HG03097 (cell line): ENCODE measurements around the gene FBRSL1.
"Not testable (repeated sequence)": the region's sequence is repeated elsewhere in the genome, so short reads cannot be mapped to it uniquely, and the experiment has no call there.

Source experiments
- ATAC-seq: cut with Tn5 transposase; IDR thresholded peaks from one replicate; pipeline ENCODE4 v1.9.1; 2021; ENCODE audit not compliant: unreplicated experiment, low FRiP score

The FBRSL1 gene

DNA sequence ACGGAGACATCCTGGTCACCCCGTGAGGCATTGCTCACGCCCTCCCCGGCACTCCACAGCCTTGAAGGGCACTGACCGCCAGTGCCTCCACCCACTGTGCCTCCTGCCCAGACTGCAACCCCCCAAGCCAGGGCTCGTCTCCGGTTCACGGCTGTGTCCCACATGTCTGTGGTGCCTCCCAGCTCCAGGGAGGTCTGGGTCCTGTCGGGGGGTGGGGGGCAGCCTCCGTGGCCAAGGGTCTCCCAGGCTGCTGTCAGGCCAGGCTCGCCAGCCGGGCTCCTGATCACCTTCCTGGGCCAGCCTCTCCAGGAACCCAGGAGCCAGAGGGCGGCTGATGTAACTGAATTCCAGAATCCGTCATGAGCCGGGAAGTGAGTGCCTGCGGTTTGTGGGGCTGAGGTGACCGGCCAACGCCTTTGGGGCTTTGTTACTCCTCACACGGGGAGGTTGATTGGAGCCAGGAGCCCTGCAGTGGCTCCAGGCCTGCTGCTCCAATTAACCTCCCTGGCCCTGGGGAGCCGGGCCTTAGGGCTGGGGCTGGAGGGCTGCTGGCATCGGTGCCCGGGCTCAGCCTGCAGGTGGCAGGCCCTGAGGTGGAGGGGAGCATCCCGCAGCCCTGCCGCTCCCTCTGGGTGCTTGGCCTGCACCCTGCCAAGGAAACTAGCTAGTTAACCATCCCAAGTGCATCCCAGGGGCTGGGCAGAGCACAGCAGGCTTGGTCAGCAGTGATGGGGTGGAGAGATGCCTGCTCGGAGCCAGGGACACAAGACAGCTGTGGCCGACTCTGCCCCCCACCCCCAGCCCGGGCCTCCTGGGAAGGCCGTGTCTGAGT, 36.4 kb upstream of the FBRSL1 start:
- no peak for ATAC-seq

DNA sequence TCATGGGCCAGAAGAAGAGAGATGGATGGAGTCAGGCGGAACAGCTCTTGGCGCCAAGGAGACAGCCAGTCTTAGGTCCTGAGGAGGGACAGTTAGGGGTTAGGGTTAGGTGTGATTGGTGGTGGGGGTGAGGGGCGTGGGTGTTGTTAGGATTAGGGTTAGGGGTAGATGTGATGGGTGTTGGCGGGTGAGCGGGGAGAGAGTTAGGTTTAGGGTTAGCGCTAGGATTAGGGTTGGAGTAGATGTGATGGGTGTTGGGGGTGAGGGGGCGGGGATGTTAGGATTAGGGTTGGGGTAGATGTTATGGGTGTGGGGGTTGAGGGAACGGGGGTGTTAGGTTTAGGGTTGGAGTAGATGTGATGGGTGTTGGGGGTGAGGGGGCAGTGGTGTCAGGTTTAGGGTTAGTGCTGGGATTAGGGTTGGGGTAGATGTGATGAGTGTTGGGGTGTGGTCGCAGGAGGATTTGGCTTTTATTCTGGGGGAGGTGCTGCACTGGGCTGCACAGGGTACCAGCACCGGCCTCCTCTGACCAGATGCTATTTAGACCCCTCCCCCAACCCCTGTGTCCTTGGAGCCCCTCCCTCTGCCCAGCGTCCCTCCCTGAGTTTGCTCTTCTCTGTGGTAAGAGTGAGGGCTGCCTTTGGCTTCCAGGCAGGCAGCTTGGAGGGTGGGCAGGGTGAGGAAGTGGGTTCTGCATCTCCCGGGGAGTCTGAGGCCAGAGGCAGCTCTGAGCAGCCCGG, 35.6 kb upstream of the FBRSL1 start:
- no peak for ATAC-seq

DNA sequence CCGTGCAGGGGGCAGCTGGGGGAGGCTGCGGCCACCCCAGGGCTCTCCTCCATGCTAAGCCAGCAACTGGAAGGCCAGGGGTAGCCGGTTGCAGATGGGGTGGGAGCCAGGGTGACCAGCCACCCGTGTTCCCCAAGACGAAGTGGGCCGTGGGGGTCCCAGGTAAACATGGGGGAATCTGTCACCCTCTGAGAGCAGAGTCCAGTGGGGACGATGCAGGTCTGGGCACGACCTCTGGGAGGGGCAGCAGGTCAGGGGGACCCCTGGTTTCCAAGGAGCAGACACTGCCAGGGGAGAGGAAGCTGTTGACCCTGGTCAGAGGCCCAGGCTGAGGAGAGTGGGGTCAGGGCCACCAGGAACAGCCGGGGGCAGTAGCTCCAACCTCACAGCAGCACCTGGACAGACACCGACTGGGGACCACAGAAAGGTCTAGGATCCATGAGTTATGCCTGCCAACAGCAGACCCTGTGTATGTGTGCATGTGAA, 35.0 kb upstream of the FBRSL1 start:
- ATAC-seq = no peak

GRCh38 chr12:132455565-132455964, 34.4 kb upstream of the FBRSL1 start:
- no peak for ATAC-seq

DNA sequence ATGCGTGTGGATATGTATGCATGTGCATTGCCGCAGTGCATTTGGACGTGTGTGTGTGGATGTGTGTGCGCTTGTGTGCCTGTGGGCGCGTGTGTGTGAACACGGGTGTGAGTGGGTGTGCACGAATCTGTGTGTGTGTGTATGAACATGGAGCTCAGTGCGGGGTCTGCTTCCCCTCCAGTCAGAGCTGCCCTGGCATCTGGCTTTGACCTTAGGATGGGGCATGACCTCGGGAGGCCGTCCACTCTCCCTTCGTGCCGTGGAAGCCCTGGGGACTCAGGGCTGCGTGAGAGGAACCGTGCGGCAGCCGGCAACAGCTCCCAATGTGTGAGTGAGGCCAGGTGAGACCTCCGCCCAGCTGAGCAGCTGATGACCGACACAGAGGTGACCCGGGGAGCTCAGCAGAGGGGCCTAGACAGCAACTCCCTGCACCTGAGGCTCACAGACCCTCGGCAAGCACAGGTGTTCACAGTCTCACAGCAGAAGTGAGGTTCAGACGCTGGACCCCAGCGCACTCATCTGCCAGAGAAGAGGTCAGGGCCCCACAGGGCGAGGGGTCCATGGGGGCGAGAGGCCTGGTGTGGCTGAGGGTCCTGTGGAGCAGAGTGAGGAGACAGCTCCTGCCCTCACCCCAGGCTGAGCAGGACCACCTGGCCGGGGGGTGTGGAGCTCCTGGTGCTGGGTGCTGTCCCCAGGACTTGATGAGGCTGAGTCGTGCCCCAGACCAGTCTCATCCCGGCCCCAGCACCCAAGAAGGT, 33.6 kb upstream of the FBRSL1 start:
- no peak for ATAC-seq

GRCh38 chr12:132456944-132457495, 32.9 kb upstream of the FBRSL1 start:
- no peak for ATAC-seq

GRCh38 chr12:132458441-132458840, 31.5 kb upstream of the FBRSL1 start:
- no peak for ATAC-seq

- ATAC-seq = no peak
These were observed 30.9 kb upstream of the FBRSL1 start for GRCh38 chr12:132458846-132459641.

DNA sequence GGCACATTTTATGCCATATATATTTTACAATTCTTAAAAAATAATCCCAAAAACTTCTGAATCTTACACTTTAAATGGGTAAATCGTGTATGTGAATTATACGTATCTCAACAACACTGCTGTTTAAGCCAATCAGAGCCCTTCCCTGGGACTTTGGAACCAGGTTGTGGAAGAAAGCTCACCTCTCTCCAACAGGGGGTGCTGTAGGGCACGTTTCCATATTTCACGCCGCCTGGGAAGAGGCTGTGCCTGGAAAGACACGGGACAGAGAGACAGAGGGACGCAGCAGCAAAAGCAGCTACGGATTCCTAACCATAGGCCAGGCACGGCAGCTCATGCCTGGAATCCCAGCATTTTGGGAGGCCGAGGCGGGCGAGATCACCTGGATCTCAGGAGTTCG, 29.4 kb upstream of the FBRSL1 start:
- no peak for ATAC-seq

GRCh38 chr12:132461526-132461925, 28.4 kb upstream of the FBRSL1 start:
- no peak for ATAC-seq

DNA sequence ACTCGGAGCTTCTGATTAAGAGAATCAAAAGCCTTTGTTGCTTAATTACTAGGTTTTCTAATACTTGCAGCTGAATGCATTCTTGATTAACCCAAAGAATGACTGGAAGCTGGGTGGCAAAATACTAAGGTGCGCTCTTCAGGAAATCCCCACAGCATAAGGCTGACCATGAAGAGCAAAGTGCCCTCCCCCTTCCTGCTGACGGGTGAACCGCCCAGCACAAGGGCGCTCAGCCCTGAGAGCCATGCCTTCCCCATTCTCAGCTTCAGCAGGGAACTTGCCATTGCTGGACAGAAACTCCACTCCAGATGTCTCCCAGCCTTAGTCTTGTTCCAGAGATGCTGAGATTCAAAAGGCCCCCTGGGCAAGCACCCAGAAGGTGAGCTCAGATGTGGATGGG, 27.2 kb upstream of the FBRSL1 start:
- ATAC-seq = no peak

DNA sequence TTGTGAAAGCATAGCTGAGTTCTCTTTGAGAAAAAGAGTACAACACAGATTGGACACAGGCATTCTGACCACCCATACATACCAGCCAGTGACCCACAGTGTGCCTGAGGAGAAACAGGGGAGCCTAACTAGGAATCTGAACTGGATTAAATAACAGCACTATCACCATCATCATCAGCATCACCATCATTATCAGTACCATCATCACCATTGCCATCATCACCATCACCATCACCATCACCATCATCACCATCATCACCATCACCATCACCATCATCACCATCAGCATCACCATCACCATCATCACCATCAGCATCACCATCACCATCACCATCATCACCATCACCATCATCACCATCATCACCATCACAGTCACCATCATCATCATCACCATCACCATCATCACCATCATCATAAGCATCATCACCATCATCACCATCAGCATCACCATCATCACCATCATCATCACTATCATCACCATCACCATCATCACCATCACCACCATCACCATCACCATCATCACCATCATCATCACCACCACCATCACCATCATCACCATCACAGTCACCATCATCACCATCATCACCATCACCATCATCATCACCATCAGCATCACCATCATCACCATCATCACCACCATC, 26.5 kb upstream of the FBRSL1 start:
- ATAC-seq = not testable (repeated sequence)

DNA sequence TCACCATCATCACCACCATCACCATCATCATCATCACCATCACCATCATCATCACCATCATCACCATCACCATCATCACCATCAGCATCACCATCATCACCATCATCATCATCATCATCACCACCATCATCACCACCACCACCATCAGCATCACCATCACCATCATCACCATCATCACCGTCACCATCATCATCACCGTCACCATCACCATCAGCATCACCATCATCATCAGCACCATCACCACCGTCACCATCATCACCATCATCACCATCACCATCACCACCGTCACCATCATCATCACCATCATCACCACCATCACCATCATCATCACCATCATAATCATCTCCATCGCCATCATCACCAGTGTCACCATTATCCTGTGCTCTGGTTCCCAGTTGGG, 25.6 kb upstream of the FBRSL1 start:
- ATAC-seq = not testable (repeated sequence)

GRCh38 chr12:132464820-132465219, 25.1 kb upstream of the FBRSL1 start:
- no peak for ATAC-seq

DNA sequence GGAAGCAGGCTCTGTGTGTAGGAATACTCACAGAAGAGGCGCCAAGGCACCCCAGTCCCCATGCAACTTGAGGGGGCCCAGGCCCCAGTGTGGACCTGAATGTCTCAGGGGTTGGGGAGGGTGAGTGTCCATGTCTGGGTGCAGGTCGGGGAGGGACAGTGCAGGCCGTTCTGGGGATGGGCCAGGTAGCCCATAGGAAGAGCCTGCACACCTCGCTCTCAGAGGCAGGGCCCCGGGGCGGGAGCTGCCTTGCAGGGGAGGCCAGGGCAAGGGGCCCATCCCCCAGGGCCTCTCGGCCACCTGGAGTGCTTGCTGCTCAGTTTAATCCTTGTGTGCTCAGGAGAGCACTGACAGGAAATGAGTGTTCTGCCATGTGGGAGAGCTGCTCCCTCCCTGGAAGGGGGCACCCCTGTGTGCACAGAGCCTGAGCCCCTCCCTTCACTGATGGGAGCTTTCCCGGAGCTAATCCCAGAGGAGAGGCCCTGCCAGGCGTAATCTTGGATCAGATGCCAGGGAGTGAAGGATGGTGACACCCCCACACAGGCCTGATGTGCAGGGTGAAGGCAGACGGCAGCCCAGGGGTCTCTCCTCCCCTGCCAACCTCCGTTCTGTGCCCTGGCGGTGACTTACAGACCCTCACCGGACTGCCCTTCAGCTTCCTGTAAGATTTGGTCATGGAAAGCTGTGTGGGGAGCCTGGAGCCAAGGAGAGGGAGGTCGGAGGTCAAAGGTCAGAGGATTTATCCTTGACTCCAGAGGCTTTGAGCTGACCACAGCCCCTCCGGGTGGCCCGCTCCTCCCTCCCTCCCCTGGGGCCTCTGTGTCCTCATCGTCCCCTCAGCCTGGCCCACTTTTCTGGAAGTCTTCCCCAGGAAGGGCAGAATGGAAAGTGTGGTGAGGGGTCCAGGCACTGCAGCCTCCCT, 24.4 kb upstream of the FBRSL1 start:
- ATAC-seq = no peak

DNA sequence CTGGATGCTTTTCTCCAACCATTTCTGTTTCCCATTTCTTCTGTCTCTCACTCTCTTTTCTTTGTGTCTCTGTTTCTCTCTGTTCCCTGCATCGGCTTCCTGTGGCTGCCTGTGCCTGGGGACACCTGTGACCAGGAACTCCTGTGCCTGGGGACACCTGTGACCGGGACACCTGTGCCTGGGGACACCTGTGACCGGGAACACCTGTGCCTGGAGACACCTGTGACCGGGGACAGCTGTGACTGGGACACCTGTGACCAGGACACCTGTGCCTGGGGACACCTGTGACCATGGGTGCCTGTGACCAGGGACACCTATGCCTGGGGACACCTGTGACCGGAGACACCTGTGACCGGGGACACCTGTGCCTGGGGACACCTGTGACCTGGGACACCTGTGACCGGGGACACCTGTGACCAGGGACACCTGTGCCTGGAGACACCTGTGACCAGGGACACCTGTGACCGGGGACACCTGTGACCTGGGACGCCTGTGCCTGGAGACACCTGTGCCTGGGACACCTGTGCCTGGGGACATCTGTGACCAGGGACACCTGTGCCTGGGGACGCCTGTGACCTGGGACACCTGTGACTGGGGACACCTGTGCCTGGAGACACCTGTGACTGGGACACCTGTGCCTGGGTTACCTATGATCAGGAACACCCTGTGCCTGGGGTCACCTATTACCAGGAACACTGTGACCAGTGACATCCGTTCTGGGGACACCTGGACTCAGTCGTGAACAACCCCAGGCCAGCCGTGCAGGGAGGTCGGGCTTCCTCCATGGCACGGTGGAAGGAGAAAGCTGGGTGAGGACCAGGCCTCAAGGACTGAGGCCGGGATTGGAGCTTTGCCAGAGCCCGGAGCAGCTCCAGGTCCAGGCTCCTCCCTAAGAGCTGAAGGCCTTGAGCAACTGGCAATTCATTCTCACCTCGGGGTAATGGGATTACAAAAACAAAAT, 23.4 kb upstream of the FBRSL1 start:
- no peak for ATAC-seq

- no peak for ATAC-seq
These were observed 22.4 kb upstream of the FBRSL1 start for GRCh38 chr12:132467511-132467910.
